Transverse colon (tissue), 4 donors: ENCODE measurements around the gene CD300A.

Experiments used
- CTCF ChIP-seq, 5 experiments: fragments of 200-600 bp in 3 of 5; fragments of 450-650 bp in 2 of 5; sonication (generic) in 3 of 5; IDR thresholded peaks; 1 replicate in 2 of 5; 2 replicates in 3 of 5; pipeline ENCODE4 v1.5.1; 2016 to 2017; ENCODE audit warnings: antibody characterized with exemption in 5 of 5, inconsistent platforms in 3 of 5, mild to moderate bottlenecking in 2 of 5, moderate library complexity in 1 of 5
- EP300 ChIP-seq: sonication (generic); formaldehyde crosslinking; IDR thresholded peaks from one replicate; pipeline ENCODE4 v1.6.1; 2017; ENCODE audit warnings: antibody characterized with exemption, low read depth
- POLR2A ChIP-seq: fragments of 450-650 bp; IDR thresholded peaks from one replicate; pipeline ENCODE4 v1.6.1; 2016; ENCODE audit warnings: antibody characterized with exemption, mild to moderate bottlenecking, moderate library complexity
- POLR2AphosphoS5 ChIP-seq, 3 donors: sonication (generic); formaldehyde crosslinking; IDR thresholded peaks; one replicate each; pipeline ENCODE4 v1.6.1; 2016; ENCODE audit warnings: antibody characterized with exemption in 3 of 3

- TF ChIP-seq POLR2A (no peak), CTCF (IDR thresholded peaks at IDR 0.05) (no peak), EP300 (peak; percentile 21), POLR2AphosphoS5 (IDR thresholded peaks at IDR 0.05) (no peak)
Observed at GRCh38 chr17:74455025-74455545, 11.3 kb upstream of the CD300A start.
